ENCODE results near the gene SCNN1B.

- TF ChIP-seq CTCF (IDR thresholded peaks at IDR 0.05 in 8 of 11, conservative IDR thresholded peaks at IDR 0.05 in 3 of 11) (no peak), POLR2A (IDR thresholded peaks at IDR 0.05) (no peak)
Observed at GRCh38 chr16:23320693-23321092, 18.6 kb downstream of the SCNN1B start.

Data from spleen (tissue), 7 donors.